H1 (cell line): ENCODE measurements around the gene SHROOM3. TPM values are rescaled to one million over a fixed set of nuclear protein-coding genes. Genes with fewer than 3 reads are reported as not detected.

Experiments used
- CTCF ChIA-PET: fragments of 300-600 bp; sonication (Branson Sonifier 250); formaldehyde crosslinking; loops from one replicate; lab custom pipeline; 2021; ENCODE audit not compliant: partially characterized antibody; lab: Charles Lee
- POLR2A ChIA-PET: fragments of 300-600 bp; sonication (Branson Sonifier 250); formaldehyde crosslinking; loops from one replicate; lab custom pipeline; 2021; ENCODE audit warnings: inconsistent platforms; ENCODE audit not compliant: partially characterized antibody; lab: Charles Lee
- DNase-seq, 2 experiments: peaks; one replicate each; pipeline versions ENCODE4 v3.0.0 to v3.0.0-alpha.2; 2010 to 2022; ENCODE audit warnings: low spot score in 2 of 2, low read depth in 1 of 2, mixed read lengths in 1 of 2
- FAIRE-seq: peaks from 2 replicates; lab custom pipeline; 2011; peaks lifted over from hg19 to GRCh38; lab: Jason Lieb, UNC
- H2AFZ ChIP-seq: 2 replicates; pipeline ENCODE4 v1.8.1; 2012; ENCODE audit warnings: low read length, inconsistent platforms
- H2AK5ac ChIP-seq: 2 replicates; pipeline ENCODE4 v1.6.1; 2013; ENCODE audit warnings: low read depth, low read length
- H2BK120ac ChIP-seq: replicated peaks from 2 replicates; pipeline ENCODE3; 2013; ENCODE audit warnings: low read depth, low read length, inconsistent platforms
- H2BK12ac ChIP-seq: 2 replicates; pipeline ENCODE4 v1.6.1; 2013; ENCODE audit warnings: low read depth, low read length
- H2BK15ac ChIP-seq: 2 replicates; pipeline ENCODE4 v1.6.1; 2013; ENCODE audit warnings: low read length
- H2BK20ac ChIP-seq: 2 replicates; pipeline ENCODE4 v1.6.1; 2013; ENCODE audit warnings: low read length
- H2BK5ac ChIP-seq: 2 replicates; pipeline ENCODE4 v1.6.1; 2013; ENCODE audit warnings: low read depth, low read length
- H3K14ac ChIP-seq: 2 replicates; pipeline ENCODE4 v1.6.1; 2013; ENCODE audit warnings: inconsistent platforms; ENCODE audit not compliant: insufficient read length
- H3K18ac ChIP-seq: 2 replicates; pipeline ENCODE4 v1.6.1; 2013; ENCODE audit warnings: low read length; ENCODE audit errors: extremely low read depth
- H3K23ac ChIP-seq: 2 replicates; pipeline ENCODE4 v1.6.1; 2013; ENCODE audit warnings: inconsistent platforms; ENCODE audit not compliant: insufficient read length
- H3K23me2 ChIP-seq: 2 replicates; pipeline ENCODE4 v1.6.1; 2013; ENCODE audit warnings: low read depth, low read length
- H3K27ac ChIP-seq: 2 replicates; pipeline ENCODE4 v1.6.1; 2011; ENCODE audit warnings: low read depth, low read length, inconsistent platforms
- H3K27me3 ChIP-seq, 4 experiments: replicated peaks in 1 of 4; 1 replicate in 1 of 4; 2 replicates in 3 of 4; pipeline versions ENCODE4 v1.6.1 to v1.8.1; 2011 to 2013; ENCODE audit warnings: low read length in 3 of 4, mild to moderate bottlenecking in 3 of 4, inconsistent platforms in 2 of 4, mixed read lengths in 2 of 4, moderate library complexity in 1 of 4; ENCODE audit not compliant: control insufficient read depth in 3 of 4, insufficient read depth in 3 of 4; ENCODE audit errors: extremely low read depth in 1 of 4
- H3K36me3 ChIP-seq, 4 experiments: 2 replicates each; pipeline versions ENCODE4 v1.6.1 to v1.8.1; 2011 to 2013; ENCODE audit warnings: mild to moderate bottlenecking in 4 of 4, low read length in 3 of 4, moderate library complexity in 2 of 4, control low read depth in 1 of 4, inconsistent platforms in 1 of 4; ENCODE audit not compliant: insufficient read depth in 4 of 4, control insufficient read depth in 2 of 4
- H3K4ac ChIP-seq: replicated peaks from 2 replicates; pipeline ENCODE3; 2013; ENCODE audit warnings: low read length, low read depth, mixed read lengths, inconsistent platforms; ENCODE audit not compliant: insufficient read length
- H3K4me1 ChIP-seq, 4 experiments: replicated peaks in 1 of 4; 1 replicate in 1 of 4; 2 replicates in 3 of 4; pipeline versions ENCODE4 v1.6.1 to v1.8.1; 2011 to 2013; ENCODE audit warnings: low read length in 3 of 4, inconsistent platforms in 2 of 4, mixed read lengths in 1 of 4; ENCODE audit not compliant: insufficient read depth in 4 of 4, control insufficient read depth in 3 of 4
- H3K4me2 ChIP-seq, 2 experiments: 2 replicates each; pipeline versions ENCODE4 v1.6.1 to v1.8.1; 2011 to 2013; ENCODE audit warnings: low read depth in 2 of 2, low read length in 2 of 2, control low read depth in 1 of 2, inconsistent platforms in 1 of 2, mild to moderate bottlenecking in 1 of 2; ENCODE audit not compliant: insufficient read depth in 1 of 2
- H3K4me3 ChIP-seq, 4 experiments: fragments of 200-600, 300-600 bp in 1 of 4; sonication (generic), shearing (Covaris generic), sonication (Bioruptor Twin) in 1 of 4; 2 replicates each; pipeline versions ENCODE4 v1.5.1 to v1.8.1; 2011 to 2016; ENCODE audit warnings: low read length in 4 of 4, low read depth in 3 of 4, control low read depth in 2 of 4, inconsistent platforms in 2 of 4, mild to moderate bottlenecking in 2 of 4, mixed read lengths in 1 of 4, moderate library complexity in 1 of 4; ENCODE audit not compliant: insufficient read depth in 2 of 4; ENCODE audit errors: extremely low read depth in 1 of 4
- H3K56ac ChIP-seq: replicated peaks from 2 replicates; pipeline ENCODE3; 2013; ENCODE audit warnings: low read depth, mild to moderate bottlenecking, mixed read lengths, low read length, inconsistent platforms; ENCODE audit not compliant: insufficient read length
- H3K79me1 ChIP-seq: 2 replicates; pipeline ENCODE4 v1.6.1; 2013; ENCODE audit warnings: low read depth, low read length, control low read depth
- H3K79me2 ChIP-seq, 2 experiments: 2 replicates each; pipeline versions ENCODE4 v1.6.1 to v1.8.1; 2012 to 2013; ENCODE audit warnings: low read length in 2 of 2, mild to moderate bottlenecking in 2 of 2, inconsistent platforms in 1 of 2; ENCODE audit not compliant: insufficient read depth in 2 of 2, control insufficient read depth in 1 of 2
- H3K9ac ChIP-seq, 4 experiments: replicated peaks in 1 of 4; 1 replicate in 1 of 4; 2 replicates in 3 of 4; pipeline versions ENCODE4 v1.6.1 to v1.8.1; 2011 to 2013; ENCODE audit warnings: low read depth in 3 of 4, low read length in 3 of 4, control low read depth in 2 of 4, mild to moderate bottlenecking in 2 of 4, moderate library complexity in 2 of 4, inconsistent platforms in 1 of 4; ENCODE audit errors: extremely low read depth in 1 of 4
- H3K9me3 ChIP-seq, 2 experiments: 2 replicates each; pipeline versions ENCODE4 v1.6.1 to v1.8.1; 2012 to 2013; ENCODE audit warnings: mild to moderate bottlenecking in 2 of 2, moderate library complexity in 2 of 2, control low read depth in 1 of 2, inconsistent platforms in 1 of 2, low read depth in 1 of 2, low read length in 1 of 2, mixed read lengths in 1 of 2; ENCODE audit not compliant: insufficient read depth in 2 of 2
- H4K20me1 ChIP-seq, 2 experiments: replicated peaks in 1 of 2; 2 replicates each; pipeline versions ENCODE3 to v1.8.1; 2011 to 2013; ENCODE audit warnings: inconsistent platforms in 2 of 2, low read length in 2 of 2, mild to moderate bottlenecking in 1 of 2; ENCODE audit not compliant: insufficient read depth in 2 of 2, control insufficient read depth in 1 of 2
- H4K5ac ChIP-seq: 2 replicates; pipeline ENCODE4 v1.6.1; 2013; ENCODE audit warnings: low read length, low read depth, mixed read lengths, inconsistent platforms; ENCODE audit not compliant: insufficient read length
- H4K8ac ChIP-seq: 2 replicates; pipeline ENCODE4 v1.8.0; 2013; ENCODE audit warnings: mild to moderate bottlenecking, moderate library complexity, low read length, inconsistent platforms; ENCODE audit not compliant: insufficient read depth; ENCODE audit errors: extremely low read depth
- H4K91ac ChIP-seq: replicated peaks from 2 replicates; pipeline ENCODE3; 2013; ENCODE audit warnings: low read length, mixed read lengths, inconsistent platforms; ENCODE audit not compliant: insufficient read length
- ASH2L ChIP-seq: fragments of 200-600, 300-600 bp; sonication (generic); IDR thresholded peaks from one replicate; pipeline ENCODE4 v1.7.1; 2017; ENCODE audit warnings: low read length
- BRCA1 ChIP-seq: IDR thresholded peaks from 2 replicates; pipeline ENCODE4 v1.6.1; 2012; ENCODE audit warnings: low read depth, low read length, improper control_type of control experiment
- EGR1 ChIP-seq: IDR thresholded peaks from 2 replicates; pipeline ENCODE4 v1.6.1; 2011; ENCODE audit warnings: low read depth, low read length, borderline replicate concordance
- HDAC6 ChIP-seq: IDR thresholded peaks from one replicate; pipeline ENCODE4 v1.7.1; 2012; ENCODE audit warnings: low read depth, mild to moderate bottlenecking, inconsistent platforms, low read length, moderate library complexity
- KDM5A ChIP-seq: fragments of 200-600 bp; IDR thresholded peaks from 2 replicates; pipeline ENCODE4 v1.7.1; 2012; ENCODE audit warnings: mild to moderate bottlenecking, low read length, inconsistent platforms, mixed read lengths
- NANOG ChIP-seq: IDR thresholded peaks from 2 replicates; pipeline ENCODE4 v1.6.1; 2011; ENCODE audit warnings: low read length, low read depth, mild to moderate bottlenecking, inconsistent platforms; ENCODE audit not compliant: insufficient read depth, poor library complexity, severe bottlenecking
- POLR2A ChIP-seq, 2 experiments: IDR thresholded peaks; 1 replicate in 1 of 2; 2 replicates in 1 of 2; pipeline ENCODE4 v1.6.1; 2011; ENCODE audit warnings: low read depth in 2 of 2, low read length in 2 of 2, mild to moderate bottlenecking in 2 of 2; ENCODE audit errors: control extremely low read depth in 1 of 2
- POU5F1 ChIP-seq: IDR thresholded peaks from 2 replicates; pipeline ENCODE4 v1.6.1; 2011; ENCODE audit warnings: low read depth, mild to moderate bottlenecking, low read length, moderate library complexity
- RFX5 ChIP-seq: IDR thresholded peaks from 2 replicates; pipeline ENCODE4 v1.6.1; 2011; ENCODE audit warnings: low read depth, low read length, improper control_type of control experiment, borderline replicate concordance
- SIRT6 ChIP-seq: IDR thresholded peaks from one replicate; pipeline ENCODE4 v1.7.1; 2012; ENCODE audit warnings: low read length, inconsistent platforms
- SP1 ChIP-seq: IDR thresholded peaks from 2 replicates; pipeline ENCODE4 v1.6.1; 2011; ENCODE audit warnings: low read depth, low read length
- SRF ChIP-seq: IDR thresholded peaks from 2 replicates; pipeline ENCODE4 v1.6.1; 2011; ENCODE audit warnings: mild to moderate bottlenecking, low read depth, low read length, moderate library complexity
- TAF7 ChIP-seq: optimal IDR thresholded peaks from 2 replicates; pipeline ENCODE3; 2011; ENCODE audit warnings: low read depth, mild to moderate bottlenecking, inconsistent platforms, low read length, moderate library complexity, borderline replicate concordance
- TEAD4 ChIP-seq: IDR thresholded peaks from 2 replicates; pipeline ENCODE4 v1.6.1; 2012; ENCODE audit warnings: low read depth, low read length, inconsistent platforms, mixed read lengths
- USF2 ChIP-seq: IDR thresholded peaks from 2 replicates; pipeline ENCODE4 v1.6.1; 2011; ENCODE audit warnings: low read length, improper control_type of control experiment
- polyA plus RNA-seq, 7 experiments: library from polyadenylated mRNA; depleted of rRNA in 3 of 7; stranded (reverse) in 5 of 7; unstranded in 2 of 7; fragments of >200 nt in 5 of 7; fragments of 200-250 nt in 2 of 7; gene quantifications; 1 replicate in 5 of 7; 2 replicates in 1 of 7; 4 replicates in 1 of 7; pipeline versions ENCODE4 v1.2.1 to v1.2.3, GENCODE V29; 2011 to 2013; ENCODE audit warnings: missing spikeins in 2 of 7, mixed read lengths in 2 of 7
- total RNA-seq: library from RNA; stranded (reverse); fragmentation: NEBNext Ultra II Directional; extraction: Animal tissue kit (Norgen Biotek cat#: 25700); gene quantifications from 2 replicates; pipeline ENCODE4 v1.2.1, GENCODE V29; 2021

SHROOM3 gene
- total and polyA plus RNA-seq, 2 of the 8 experiments (the other 6 are each of a cell fraction or from before 2014, with no cell fraction given): 15.8 to 34.0 TPM

GRCh38 chr4:76799718-76800117, 364.7 kb downstream of the SHROOM3 start:
- Histone ChIP-seq H4K91ac (no peak overlapping the region), H3K4ac (no peak overlapping the region), H2BK5ac (no peak overlapping the region), H3K23me2 (peaks cover 6% of the 10 kb centered on the region), H3K79me1 (no peaks in the 10 kb centered on the region), H4K20me1 (no peaks in the 10 kb centered on the region), H3K36me3 (no peaks in the 10 kb centered on the region), H2BK20ac (no peak overlapping the region), H3K4me2 (no peak overlapping the region), H3K23ac (no peak overlapping the region), H3K79me2 (no peaks in the 10 kb centered on the region), H2AFZ (no peak overlapping the region), H3K18ac (no peak overlapping the region), H3K9me3 (no peaks in the 10 kb centered on the region), H3K4me3 (no peak overlapping the region), H2AK5ac (no peak overlapping the region), H3K4me1 (peaks cover 7 to 21% (median 15%) of the 10 kb centered on the region in 4 experiments), H2BK12ac (0 out of 2 replicates have a peak overlapping the region, but pooled peaks have one; percentile 55), H4K8ac (no peak overlapping the region), H2BK120ac (no peak overlapping the region), H3K9ac (no peak overlapping the region), H3K27me3 (peaks cover 0 to 7% (median 2%) of the 10 kb centered on the region in 4 experiments; a peak in 4 of 7 replicates), H3K56ac (no peak overlapping the region), H3K27ac (no peak overlapping the region), H3K14ac (no peak overlapping the region), H2BK15ac (no peak overlapping the region), H4K5ac (no peak overlapping the region)
- POLR2A ChIA-PET: interaction anchor here (0.7 to 1.4 kb wide), 2 partner anchors 14 to 410 kb away, joined by 3 to 6 read pairs; no protein-coding TSS in a partner anchor
- FAIRE-seq (no peak), DNase-seq (no peak)
- CTCF ChIA-PET: interaction anchor here (0.9 to 1.8 kb wide), 6 partner anchors 10 to 247 kb away, joined by 3 to 7 read pairs (median 4); no protein-coding TSS in a partner anchor
- TF ChIP-seq BRCA1 (no peak), TAF7 (no peak), POLR2A (IDR thresholded peaks at IDR 0.05; ENCODE audit: control extremely low read depth in 1 of 2, low read depth in 2 of 2, low read length in 2 of 2) (no peak), TEAD4 (no peak), SIRT6 (no peak), SRF (no peak), KDM5A (no peak), HDAC6 (no peak), USF2 (no peak), ASH2L (no peak), RFX5 (no peak), POU5F1 (no peak), EGR1 (no peak), NANOG (no peak), SP1 (no peak)
